Measurements from ENCODE around the gene MARK2.

The MARK2 gene

GRCh38 chr11:63841554-63841953, 2.6 kb downstream of the MARK2 start:
- Histone ChIP-seq H3K9ac (ENCODE audit: low read depth, low read length) (peak overlapping the region; percentile 45; the same call in 1 of the 2 replicates), H3K4me1 (ENCODE audit: insufficient read depth, low read length) (peaks cover 50% of the 10 kb centered on the region), H3K4me3 (ENCODE audit: low read length) (peak overlapping the region; percentile 93), H3K27ac (ENCODE audit: low read depth, low read length) (peak overlapping the region; percentile 44; the same call in 1 of the 2 replicates), H3K36me3 (ENCODE audit: insufficient read depth, low read length) (0 out of 2 replicates have a peak, but pooled peaks cover 4% of the 10 kb centered on the region), H3K27me3 (ENCODE audit: insufficient read depth, low read length) (no peaks in the 10 kb centered on the region), H3K9me3 (ENCODE audit: insufficient read depth, low read depth, low read length) (no peaks in the 10 kb centered on the region)
- WGBS, result 33% methylated on average over 3 of the region's 3 CpGs

GRCh38 chr11:63843041-63843440, 4.1 kb downstream of the MARK2 start:
- H3K36me3 ChIP-seq (ENCODE audit: insufficient read depth, low read length), result 0 out of 2 replicates have a peak, but pooled peaks cover 4% of the 10 kb centered on the region

GRCh38 chr11:63844836-63845235, 5.9 kb downstream of the MARK2 start:
- Histone ChIP-seq H3K36me3 (ENCODE audit: insufficient read depth, low read length) (0 out of 2 replicates have a peak, but pooled peaks cover 4% of the 10 kb centered on the region), H3K9me3 (ENCODE audit: insufficient read depth, low read depth, low read length) (no peaks in the 10 kb centered on the region), H3K9ac (ENCODE audit: low read depth, low read length) (no peak overlapping the region), H3K4me3 (ENCODE audit: low read length) (no peak overlapping the region), H3K27me3 (ENCODE audit: insufficient read depth, low read length) (no peaks in the 10 kb centered on the region), H3K4me1 (ENCODE audit: insufficient read depth, low read length) (peaks cover 56% of the 10 kb centered on the region), H3K27ac (ENCODE audit: low read depth, low read length) (no peak overlapping the region)
- 78% methylated on average over 4 of the region's 4 CpGs for WGBS

More at GRCh38 chr11:63843041-63843440, 4.1 kb downstream of the MARK2 start:
- Histone ChIP-seq H3K4me1 (ENCODE audit: insufficient read depth, low read length) (peaks cover 59% of the 10 kb centered on the region), H3K27ac (ENCODE audit: low read depth, low read length) (peak overlapping the region; percentile 64; the same call in 1 of the 2 replicates), H3K9ac (ENCODE audit: low read depth, low read length) (0 out of 2 replicates have a peak overlapping the region, but pooled peaks have one; percentile 22), H3K4me3 (ENCODE audit: low read length) (0 out of 2 replicates have a peak overlapping the region, but pooled peaks have one; percentile 13), H3K27me3 (ENCODE audit: insufficient read depth, low read length) (no peaks in the 10 kb centered on the region), H3K9me3 (ENCODE audit: insufficient read depth, low read depth, low read length) (no peaks in the 10 kb centered on the region)
- 72% methylated on average over 1 of the region's 1 CpG for WGBS

GRCh38 chr11:63845303-63845702, 6.4 kb downstream of the MARK2 start:
- peaks cover 53% of the 10 kb centered on the region for H3K4me1 ChIP-seq (ENCODE audit: insufficient read depth, low read length)
- H3K27me3 ChIP-seq (ENCODE audit: insufficient read depth, low read length), result no peaks in the 10 kb centered on the region
- H3K9me3 ChIP-seq (ENCODE audit: insufficient read depth, low read depth, low read length), result no peaks in the 10 kb centered on the region
- WGBS, result 55% methylated on average over 2 of the region's 2 CpGs
- H3K27ac ChIP-seq (ENCODE audit: low read depth, low read length), result no peak overlapping the region; the same call in 1 of the 2 replicates
- no peak overlapping the region for H3K9ac ChIP-seq (ENCODE audit: low read depth, low read length)
- H3K4me3 ChIP-seq (ENCODE audit: low read length), result no peak overlapping the region
- H3K36me3 ChIP-seq (ENCODE audit: insufficient read depth, low read length), result 0 out of 2 replicates have a peak, but pooled peaks cover 4% of the 10 kb centered on the region

- Histone ChIP-seq H3K36me3 (ENCODE audit: insufficient read depth, low read length) (0 out of 2 replicates have a peak, but pooled peaks cover 4% of the 10 kb centered on the region), H3K9me3 (ENCODE audit: insufficient read depth, low read depth, low read length) (no peaks in the 10 kb centered on the region), H3K27ac (ENCODE audit: low read depth, low read length) (no peak overlapping the region), H3K4me1 (ENCODE audit: insufficient read depth, low read length) (peaks cover 48% of the 10 kb centered on the region), H3K4me3 (ENCODE audit: low read length) (no peak overlapping the region), H3K9ac (ENCODE audit: low read depth, low read length) (no peak overlapping the region), H3K27me3 (ENCODE audit: insufficient read depth, low read length) (no peaks in the 10 kb centered on the region)
- 96% methylated on average over 7 of the region's 7 CpGs for WGBS
Observed at GRCh38 chr11:63845911-63846310, 7.0 kb downstream of the MARK2 start.

- whole genome bisulfite sequencing, result 94% methylated on average over 6 of the region's 6 CpGs
- no peaks in the 10 kb centered on the region for H3K27me3 ChIP-seq (ENCODE audit: insufficient read depth, low read length)
Observed at GRCh38 chr11:63846897-63847296, 8.0 kb downstream of the MARK2 start.

GRCh38 chr11:63847363-63847762, 8.5 kb downstream of the MARK2 start:
- H3K4me3 ChIP-seq (ENCODE audit: low read length), result peak overlapping the region; percentile 22
- WGBS, result 87% methylated on average over 3 of the region's 3 CpGs
- H3K4me1 ChIP-seq (ENCODE audit: insufficient read depth, low read length), result peaks cover 38% of the 10 kb centered on the region
- H3K9ac ChIP-seq (ENCODE audit: low read depth, low read length), result peak overlapping the region; percentile 55
- no peaks in the 10 kb centered on the region for H3K27me3 ChIP-seq (ENCODE audit: insufficient read depth, low read length)
- peak overlapping the region; percentile 83 for H3K27ac ChIP-seq (ENCODE audit: low read depth, low read length)
- H3K36me3 ChIP-seq (ENCODE audit: insufficient read depth, low read length), result no peaks in the 10 kb centered on the region
- H3K9me3 ChIP-seq (ENCODE audit: insufficient read depth, low read depth, low read length), result no peaks in the 10 kb centered on the region

More at GRCh38 chr11:63846897-63847296, 8.0 kb downstream of the MARK2 start:
- Histone ChIP-seq H3K36me3 (ENCODE audit: insufficient read depth, low read length) (0 out of 2 replicates have a peak, but pooled peaks cover under 1% of the 10 kb centered on the region), H3K9ac (ENCODE audit: low read depth, low read length) (no peak overlapping the region), H3K9me3 (ENCODE audit: insufficient read depth, low read depth, low read length) (no peaks in the 10 kb centered on the region), H3K4me3 (ENCODE audit: low read length) (0 out of 2 replicates have a peak overlapping the region, but pooled peaks have one; percentile 22), H3K27ac (ENCODE audit: low read depth, low read length) (peak overlapping the region; percentile 83; the same call in 1 of the 2 replicates), H3K4me1 (ENCODE audit: insufficient read depth, low read length) (peaks cover 40% of the 10 kb centered on the region)

GRCh38 chr11:63849691-63850090, 10.8 kb downstream of the MARK2 start:
- Histone ChIP-seq H3K9me3 (ENCODE audit: insufficient read depth, low read depth, low read length) (no peaks in the 10 kb centered on the region), H3K27me3 (ENCODE audit: insufficient read depth, low read length) (no peaks in the 10 kb centered on the region), H3K36me3 (ENCODE audit: insufficient read depth, low read length) (peaks cover 7% of the 10 kb centered on the region), H3K4me1 (ENCODE audit: insufficient read depth, low read length) (peaks cover 22% of the 10 kb centered on the region), H3K27ac (ENCODE audit: low read depth, low read length) (no peak overlapping the region), H3K9ac (ENCODE audit: low read depth, low read length) (no peak overlapping the region), H3K4me3 (ENCODE audit: low read length) (no peak overlapping the region)
- 98% methylated on average over 2 of the region's 2 CpGs for WGBS

GRCh38 chr11:63850920-63851319, 12.0 kb downstream of the MARK2 start:
- Histone ChIP-seq H3K27ac (ENCODE audit: low read depth, low read length) (no peak overlapping the region), H3K27me3 (ENCODE audit: insufficient read depth, low read length) (no peaks in the 10 kb centered on the region), H3K9me3 (ENCODE audit: insufficient read depth, low read depth, low read length) (no peaks in the 10 kb centered on the region), H3K4me3 (ENCODE audit: low read length) (no peak overlapping the region), H3K4me1 (ENCODE audit: insufficient read depth, low read length) (peaks cover 15% of the 10 kb centered on the region), H3K36me3 (ENCODE audit: insufficient read depth, low read length) (peaks cover 15% of the 10 kb centered on the region), H3K9ac (ENCODE audit: low read depth, low read length) (no peak overlapping the region)
- WGBS, result 95% methylated on average over 5 of the region's 5 CpGs

GRCh38 chr11:63851364-63851763, 12.5 kb downstream of the MARK2 start:
- Histone ChIP-seq H3K27me3 (ENCODE audit: insufficient read depth, low read length) (no peaks in the 10 kb centered on the region), H3K4me1 (ENCODE audit: insufficient read depth, low read length) (peaks cover 15% of the 10 kb centered on the region), H3K9ac (ENCODE audit: low read depth, low read length) (no peak overlapping the region), H3K27ac (ENCODE audit: low read depth, low read length) (no peak overlapping the region), H3K4me3 (ENCODE audit: low read length) (no peak overlapping the region), H3K36me3 (ENCODE audit: insufficient read depth, low read length) (peaks cover 15% of the 10 kb centered on the region), H3K9me3 (ENCODE audit: insufficient read depth, low read depth, low read length) (no peaks in the 10 kb centered on the region)
- WGBS, result 85% methylated on average over 2 of the region's 2 CpGs

GRCh38 chr11:63853476-63853875, 14.6 kb downstream of the MARK2 start:
- H3K9ac ChIP-seq (ENCODE audit: low read depth, low read length), result no peak overlapping the region
- H3K4me3 ChIP-seq (ENCODE audit: low read length), result no peak overlapping the region
- peaks cover 15% of the 10 kb centered on the region for H3K36me3 ChIP-seq (ENCODE audit: insufficient read depth, low read length)
- no peak overlapping the region for H3K27ac ChIP-seq (ENCODE audit: low read depth, low read length)
- H3K9me3 ChIP-seq (ENCODE audit: insufficient read depth, low read depth, low read length), result no peaks in the 10 kb centered on the region
- no peaks in the 10 kb centered on the region for H3K27me3 ChIP-seq (ENCODE audit: insufficient read depth, low read length)
- 0 out of 2 replicates have a peak, but pooled peaks cover 3% of the 10 kb centered on the region for H3K4me1 ChIP-seq (ENCODE audit: insufficient read depth, low read length)
- WGBS, result 97% methylated on average over 3 of the region's 3 CpGs
